HG03457 (cell line): ENCODE data around the gene ATAD3C.

Experiments used
- ATAC-seq: cut with Tn5 transposase; IDR thresholded peaks from one replicate; pipeline ENCODE4 v1.9.1; 2021; ENCODE audit warnings: moderate number of reproducible peaks; ENCODE audit not compliant: unreplicated experiment

The ATAD3C gene

DNA sequence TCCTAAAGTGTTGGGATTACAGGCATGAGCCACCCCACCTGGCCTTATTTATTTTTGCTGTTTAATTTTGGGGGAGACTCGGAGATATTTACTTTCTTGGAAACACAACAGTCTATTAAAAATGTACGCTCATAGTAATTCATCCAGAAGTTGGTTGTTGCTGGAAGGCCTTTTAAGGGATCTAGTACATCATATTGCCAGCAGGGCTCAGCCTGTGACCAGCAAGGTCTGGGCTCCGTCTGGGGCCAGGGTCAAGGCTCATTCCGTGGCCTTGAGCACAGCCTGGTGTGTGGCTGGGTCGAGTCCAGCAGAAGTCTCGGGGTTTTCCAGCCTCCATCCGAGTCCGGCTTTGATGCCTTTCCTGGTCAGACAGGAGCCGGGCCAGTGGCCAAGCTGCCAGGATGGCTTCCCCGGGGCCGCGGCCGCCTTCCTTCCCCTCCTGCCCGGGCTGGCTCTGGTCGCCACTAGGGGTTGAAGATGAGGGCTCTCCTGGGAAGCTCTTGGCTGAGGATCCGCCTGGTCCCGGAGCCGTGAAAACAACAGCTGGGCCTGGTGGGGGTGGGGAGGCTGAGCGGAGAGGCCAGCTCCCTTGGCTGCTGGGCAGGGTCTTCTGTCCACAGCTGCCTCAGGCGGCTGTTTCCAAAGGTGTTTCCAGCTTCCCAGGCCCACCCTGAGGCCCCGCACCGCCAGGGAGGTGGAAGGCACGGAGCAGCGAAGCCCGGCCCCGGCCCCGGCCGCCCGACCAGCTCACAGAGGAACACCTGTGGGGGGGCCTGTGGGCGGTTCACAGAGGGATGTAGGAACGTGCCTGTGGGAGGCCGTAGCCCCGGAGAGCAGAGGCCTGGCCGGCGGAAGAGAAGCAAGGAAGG lies 19.1 kb upstream of the ATAD3C start:
- no peak for ATAC-seq

DNA sequence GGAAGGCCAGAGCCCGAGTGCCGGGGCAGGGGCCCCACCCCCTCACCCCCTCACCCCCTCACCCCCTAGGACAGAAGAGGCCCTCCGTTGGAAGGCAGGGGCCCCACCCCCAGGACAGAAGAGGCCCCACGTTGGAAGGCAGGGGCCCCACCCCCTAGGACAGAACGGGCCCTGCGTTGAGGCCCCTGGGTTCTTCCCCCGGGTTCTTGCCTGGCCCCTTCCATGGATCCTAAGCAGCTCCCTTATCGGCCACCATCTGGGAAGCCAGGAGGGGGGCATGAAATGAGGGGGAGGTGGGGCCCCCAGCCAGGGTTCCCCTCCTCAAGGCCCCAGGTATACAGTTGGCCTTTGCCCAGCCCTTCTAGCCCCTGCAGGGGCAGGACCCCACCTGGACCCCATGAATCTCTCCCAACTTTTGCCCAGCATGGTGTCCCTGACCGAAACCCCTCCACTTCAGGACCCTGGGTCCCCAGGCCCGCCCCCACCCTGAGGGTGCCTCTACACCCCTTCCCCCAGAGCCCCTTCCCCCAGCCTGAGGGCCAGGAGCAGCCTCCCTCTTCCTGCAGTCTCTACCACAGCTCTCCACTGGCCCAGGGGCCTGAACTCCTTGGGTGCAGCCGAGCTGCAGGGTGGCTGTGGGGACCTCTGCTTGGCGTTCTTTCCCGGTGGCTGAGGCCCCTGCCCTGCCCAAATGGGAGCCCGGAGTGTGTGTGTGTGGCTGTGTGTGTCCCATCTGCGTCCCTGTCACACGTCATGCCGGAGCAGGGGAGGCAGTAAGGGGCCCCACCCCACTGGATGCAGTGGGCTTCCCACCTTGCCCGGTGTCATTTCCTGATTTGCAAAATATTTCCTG lies 18.3 kb upstream of the ATAD3C start:
- no peak for ATAC-seq

DNA sequence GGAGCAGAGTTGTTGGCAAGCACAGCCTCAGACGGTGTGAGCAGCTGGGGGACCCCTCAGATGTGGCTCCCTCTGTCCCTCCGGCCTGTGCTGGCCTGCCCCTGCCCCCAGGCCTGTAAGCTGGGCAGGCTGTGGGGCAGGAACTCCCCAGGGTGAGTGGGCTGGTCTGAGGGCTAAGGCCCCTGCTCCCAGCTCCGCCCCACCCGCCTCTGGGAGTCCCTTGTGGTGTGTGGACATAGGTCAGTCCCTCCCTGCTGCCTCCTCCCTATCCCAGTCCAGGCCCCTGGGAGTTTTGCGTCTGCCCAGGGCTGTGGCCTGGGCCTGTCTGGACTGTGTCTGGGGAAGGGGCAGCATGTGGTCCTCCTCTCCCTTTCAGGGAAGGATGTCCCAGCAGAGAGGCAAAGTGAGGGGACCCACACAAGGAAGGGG lies 17.6 kb upstream of the ATAD3C start:
- ATAC-seq, result no peak

DNA sequence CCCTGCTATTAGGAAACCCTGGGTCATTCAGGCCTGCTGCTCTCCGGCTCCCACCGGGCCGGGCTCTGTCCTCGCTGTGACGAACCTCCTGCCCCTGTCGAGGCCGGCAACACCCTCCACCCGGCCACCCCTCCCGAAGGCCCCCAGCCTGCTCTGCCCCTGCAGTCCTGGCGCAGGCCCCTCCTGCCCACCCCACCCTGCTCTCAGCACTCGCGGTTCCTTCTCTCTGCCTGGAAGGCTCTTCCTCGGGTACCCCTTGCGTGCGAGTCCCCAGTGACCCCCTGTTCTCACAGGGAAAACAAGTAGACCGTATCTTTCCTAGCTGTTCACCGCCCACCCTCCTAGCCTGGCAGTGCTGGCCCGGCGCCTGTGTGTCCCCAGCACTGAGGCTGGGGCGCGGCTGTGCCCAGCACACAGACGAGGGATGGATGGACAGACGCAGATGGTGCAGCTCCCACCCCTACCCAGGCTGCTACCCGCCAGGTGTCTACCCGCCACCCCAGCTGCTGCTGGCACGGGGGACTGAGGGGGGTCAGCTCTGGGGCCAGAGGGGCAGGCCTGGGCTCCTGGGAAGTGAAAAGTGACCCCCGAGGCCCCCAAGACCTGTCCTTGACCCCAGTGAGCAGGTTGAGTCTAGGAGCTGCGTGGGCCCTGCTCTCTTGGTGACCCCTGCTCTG lies 17.1 kb upstream of the ATAD3C start:
- ATAC-seq, result no peak

DNA sequence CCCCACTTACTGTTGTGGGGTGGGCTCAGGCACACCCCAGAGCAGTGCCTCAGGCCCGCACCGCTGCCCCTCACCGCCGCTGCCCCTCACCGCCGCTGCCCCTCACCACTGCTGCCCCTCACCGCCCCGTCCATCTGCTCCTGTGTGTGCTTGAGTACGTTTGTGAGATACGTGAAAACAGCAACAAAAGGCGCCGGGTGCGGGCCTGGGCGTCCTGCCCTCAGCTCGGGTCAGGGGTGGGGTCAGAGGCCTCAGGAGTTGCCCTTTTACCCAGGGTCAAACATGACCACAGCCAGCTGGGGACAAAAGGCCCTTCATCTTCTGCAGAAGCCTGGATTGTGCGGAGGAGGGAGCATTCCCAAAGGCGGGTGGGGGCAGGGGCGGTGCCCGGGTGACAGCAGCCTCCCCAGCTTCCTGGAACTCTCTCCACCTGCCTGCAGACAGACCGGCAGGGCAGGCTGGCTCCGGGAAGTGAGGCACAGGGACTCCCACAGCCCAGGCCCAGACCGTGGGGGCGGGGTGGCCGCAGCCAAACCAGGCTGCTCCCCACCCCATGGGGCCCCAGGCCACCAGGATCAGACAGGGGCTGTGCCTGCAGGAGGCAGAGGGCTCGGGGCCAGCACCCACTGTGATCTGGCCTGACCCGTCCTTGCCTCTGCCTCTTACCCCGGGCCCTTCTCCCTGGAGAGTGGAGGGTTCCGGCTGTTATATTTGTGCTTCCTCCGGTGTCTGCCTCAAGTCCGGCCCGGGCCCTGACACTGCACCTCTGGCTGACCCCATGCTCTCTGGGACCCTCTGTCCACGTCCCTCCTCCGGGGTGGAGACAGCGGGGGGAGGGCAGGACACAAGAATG lies 16.3 kb upstream of the ATAD3C start:
- ATAC-seq, result no peak

DNA sequence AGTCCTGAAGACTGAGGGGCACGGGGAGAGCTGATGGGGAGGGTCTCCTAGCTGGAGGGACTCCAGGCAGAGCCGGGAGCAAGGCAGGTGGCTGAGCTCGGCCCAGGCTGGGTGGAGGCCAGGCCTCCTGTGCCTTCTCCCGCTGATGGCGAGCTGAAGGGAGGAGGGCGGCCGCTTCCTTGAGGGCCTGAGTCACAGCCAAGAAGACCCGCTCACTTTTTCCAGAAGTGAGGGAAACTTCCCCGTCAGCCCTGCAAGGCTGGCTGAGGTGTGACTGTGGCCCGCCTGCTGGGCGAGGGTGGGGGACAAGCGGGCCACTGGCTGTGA lies 15.7 kb upstream of the ATAD3C start:
- no peak for ATAC-seq

DNA sequence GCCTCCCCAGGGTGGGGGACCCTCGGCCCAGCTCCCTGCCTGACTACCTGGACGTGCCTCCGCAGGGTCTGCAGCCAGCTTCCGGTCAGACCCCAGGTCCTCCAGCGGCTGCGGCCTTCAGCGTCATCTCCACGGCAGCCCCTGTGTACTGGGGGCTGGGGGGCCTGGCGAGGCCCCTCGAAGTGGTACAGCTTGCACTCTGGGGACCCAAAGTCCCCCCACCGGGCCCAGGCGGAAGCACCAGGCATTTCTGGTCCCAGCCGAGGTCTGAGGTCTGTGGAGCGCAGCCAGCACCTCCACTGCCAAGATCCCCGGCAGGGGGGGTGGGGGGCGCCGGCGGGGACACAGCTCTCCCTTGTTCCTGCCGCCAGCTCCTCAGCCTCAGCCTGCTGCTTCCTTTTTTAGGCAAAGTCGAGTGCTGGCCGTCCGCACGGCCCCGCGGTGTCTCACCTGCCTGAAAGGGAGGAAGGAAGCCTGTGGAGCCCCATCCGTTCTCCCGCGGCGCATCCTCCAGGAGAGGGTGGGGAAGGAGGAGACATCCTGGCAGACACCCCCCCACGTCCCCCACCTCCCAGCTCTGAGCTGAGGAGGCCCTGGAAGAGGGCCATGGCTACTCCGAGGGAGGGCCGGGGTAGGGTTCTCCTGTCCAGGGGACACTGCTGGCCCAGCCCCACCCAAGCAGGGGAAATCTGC lies 15.2 kb upstream of the ATAD3C start:
- no peak for ATAC-seq

DNA sequence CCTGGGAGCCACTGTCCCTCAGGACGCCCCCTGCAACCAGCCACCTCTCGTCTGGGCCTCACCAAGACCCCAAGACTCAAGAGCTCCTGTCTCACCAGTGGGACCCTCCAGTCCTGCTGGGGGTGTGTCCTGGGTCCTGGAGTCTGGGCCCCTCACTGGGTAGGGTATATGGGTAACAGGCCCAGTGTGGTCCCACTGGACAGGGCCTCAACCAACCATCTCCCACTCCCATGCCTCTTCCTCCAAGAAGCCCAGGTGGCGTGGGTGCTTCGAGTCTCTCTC lies 14.7 kb upstream of the ATAD3C start:
- no peak for ATAC-seq

DNA sequence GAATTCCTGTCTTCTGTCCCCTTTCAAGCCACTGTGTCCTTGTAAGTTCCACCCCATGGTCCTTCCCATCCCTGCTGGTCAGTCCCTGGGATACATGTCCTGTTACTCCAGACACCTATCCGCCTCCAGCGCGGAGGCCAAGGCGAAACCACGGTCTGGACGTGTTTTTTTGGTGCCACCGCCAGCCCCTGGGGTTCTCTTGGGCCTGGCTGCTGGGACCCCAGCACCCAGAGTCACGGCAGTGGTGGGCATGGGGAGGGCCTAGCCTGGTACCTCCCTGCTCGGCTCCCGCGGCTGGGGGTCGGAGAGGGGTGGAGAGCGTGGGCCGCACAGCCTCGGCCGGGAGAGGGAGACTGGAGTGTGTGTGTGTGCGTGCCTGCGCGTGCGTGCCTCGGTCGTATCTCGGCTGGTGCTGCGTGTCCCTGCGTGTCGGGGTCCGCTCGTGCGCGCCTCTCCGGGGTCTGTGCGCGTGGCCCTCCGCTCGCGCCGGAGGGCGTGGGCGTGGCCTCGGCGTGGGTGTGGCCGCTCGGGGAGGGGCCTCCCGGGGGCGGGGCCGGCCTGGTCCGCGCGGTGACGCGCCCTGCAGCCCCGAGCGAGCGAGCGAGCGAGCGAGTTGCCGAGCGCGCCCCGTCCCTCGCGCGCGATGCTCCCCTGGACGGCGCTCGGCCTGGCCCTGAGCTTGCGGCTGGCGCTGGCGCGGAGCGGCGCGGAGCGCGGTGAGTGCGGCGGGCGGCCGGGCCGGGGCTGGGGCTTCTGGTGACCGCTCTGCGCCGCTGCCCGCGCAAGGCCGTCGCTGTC lies 14.2 kb upstream of the ATAD3C start, which contains the start of gene VWA1:
Gene VWA1, plus strand, starts transcription at position 585 of the 798 bp plus-strand sequence. Its CDS starts 59 bp downstream, at position 644.
- no peak for ATAC-seq

DNA sequence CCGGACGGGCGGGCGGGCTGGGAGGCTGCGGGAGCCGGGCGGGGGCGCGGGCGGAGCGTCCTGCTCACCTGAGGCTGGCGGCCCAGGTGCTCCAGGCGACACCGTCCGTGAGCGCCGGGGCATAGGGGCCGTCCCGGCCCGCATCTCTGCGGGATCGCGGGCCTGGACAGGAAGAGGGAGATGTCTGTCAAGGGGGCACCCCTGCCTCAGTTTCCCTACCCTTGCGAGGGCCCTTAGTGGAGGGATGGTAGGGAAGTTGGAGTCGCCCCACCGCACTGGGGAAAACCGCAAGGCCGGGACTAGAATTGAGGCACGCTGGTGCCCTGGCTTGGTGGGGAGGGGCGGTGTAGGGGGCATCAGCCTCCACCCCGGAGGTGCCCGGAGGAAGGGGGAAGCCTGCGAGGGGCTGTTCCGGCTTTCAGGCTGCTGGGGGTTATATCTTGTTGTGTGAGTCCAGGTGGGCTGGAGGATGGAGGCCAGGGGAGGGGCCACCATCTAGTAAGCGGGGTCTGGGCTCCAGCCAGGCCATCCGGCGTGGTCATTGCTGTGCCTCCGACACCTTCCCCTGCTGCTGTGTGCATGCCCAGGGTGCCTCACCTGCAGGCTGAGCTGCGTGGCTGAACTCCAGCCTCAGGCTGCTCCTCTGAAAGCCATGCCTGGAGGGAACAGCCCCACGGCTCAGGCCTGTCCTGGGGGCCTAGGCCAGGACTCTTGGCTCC lies 13.4 kb upstream of the ATAD3C start:
- ATAC-seq, result no peak

DNA sequence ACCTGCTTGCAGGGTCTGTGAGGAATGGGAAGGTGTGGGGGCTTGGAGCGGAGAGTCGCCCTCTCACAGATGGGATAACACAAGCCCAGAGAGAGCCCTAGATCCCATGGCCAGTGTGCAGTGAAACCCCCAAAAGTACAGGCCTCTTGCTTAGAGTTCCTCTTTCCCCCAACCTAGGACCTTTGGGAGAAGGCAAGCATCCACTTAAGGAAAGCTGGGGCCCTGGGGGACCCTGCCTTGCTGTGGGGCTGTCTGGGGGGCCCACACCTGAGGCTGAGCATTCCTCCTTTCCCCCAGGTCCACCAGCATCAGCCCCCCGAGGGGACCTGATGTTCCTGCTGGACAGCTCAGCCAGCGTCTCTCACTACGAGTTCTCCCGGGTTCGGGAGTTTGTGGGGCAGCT lies 12.9 kb upstream of the ATAD3C start:
- no peak for ATAC-seq

DNA sequence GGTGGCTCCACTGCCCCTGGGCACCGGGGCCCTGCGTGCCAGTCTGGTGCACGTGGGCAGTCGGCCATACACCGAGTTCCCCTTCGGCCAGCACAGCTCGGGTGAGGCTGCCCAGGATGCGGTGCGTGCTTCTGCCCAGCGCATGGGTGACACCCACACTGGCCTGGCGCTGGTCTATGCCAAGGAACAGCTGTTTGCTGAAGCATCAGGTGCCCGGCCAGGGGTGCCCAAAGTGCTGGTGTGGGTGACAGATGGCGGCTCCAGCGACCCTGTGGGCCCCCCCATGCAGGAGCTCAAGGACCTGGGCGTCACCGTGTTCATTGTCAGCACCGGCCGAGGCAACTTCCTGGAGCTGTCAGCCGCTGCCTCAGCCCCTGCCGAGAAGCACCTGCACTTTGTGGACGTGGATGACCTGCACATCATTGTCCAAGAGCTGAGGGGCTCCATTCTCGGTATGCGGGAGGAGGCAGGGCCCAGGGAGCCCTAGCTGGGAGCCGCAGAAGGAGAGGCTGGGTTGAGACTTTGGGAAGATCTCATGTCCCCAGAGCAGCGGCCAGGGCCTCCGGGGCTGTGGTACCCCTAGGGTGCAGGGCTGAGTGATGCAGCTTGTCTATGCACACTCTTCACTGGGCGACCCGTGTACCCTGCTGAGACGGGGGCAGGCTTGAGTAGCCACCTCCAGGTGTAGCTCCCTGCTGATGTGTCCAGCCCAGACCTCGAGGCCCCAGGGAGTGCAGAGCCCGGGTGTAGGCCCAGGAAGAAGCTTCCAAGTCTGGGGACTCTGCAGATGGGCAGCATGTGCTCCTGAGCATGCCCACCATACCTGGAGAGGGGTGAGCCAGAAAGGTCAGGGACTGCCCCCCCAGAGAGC lies 12.2 kb upstream of the ATAD3C start:
- no peak for ATAC-seq

DNA sequence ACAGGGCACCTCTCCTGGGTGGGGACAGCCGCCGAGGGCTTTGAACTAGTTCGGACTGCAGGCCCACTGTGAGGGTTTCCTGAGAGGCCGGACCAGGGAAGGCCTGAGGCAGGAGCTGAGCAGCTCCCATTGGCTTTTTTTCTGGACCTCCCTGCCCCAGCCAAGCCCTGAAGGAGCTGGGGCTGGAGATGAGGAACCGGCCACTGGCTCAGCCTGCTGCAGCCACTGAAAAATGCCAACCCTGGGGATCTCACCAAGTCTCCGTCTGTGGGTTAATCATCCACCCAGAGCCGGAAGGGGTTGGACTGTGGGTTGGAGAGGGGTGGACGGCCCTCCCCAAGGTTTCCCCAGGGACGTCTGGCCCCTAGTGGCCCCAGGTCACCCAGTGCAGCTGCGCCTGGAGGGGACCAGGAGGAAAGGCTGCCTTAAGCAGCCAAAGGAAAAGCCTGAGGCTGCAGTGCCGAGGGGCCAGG lies 11.5 kb upstream of the ATAD3C start:
- no peak for ATAC-seq

DNA sequence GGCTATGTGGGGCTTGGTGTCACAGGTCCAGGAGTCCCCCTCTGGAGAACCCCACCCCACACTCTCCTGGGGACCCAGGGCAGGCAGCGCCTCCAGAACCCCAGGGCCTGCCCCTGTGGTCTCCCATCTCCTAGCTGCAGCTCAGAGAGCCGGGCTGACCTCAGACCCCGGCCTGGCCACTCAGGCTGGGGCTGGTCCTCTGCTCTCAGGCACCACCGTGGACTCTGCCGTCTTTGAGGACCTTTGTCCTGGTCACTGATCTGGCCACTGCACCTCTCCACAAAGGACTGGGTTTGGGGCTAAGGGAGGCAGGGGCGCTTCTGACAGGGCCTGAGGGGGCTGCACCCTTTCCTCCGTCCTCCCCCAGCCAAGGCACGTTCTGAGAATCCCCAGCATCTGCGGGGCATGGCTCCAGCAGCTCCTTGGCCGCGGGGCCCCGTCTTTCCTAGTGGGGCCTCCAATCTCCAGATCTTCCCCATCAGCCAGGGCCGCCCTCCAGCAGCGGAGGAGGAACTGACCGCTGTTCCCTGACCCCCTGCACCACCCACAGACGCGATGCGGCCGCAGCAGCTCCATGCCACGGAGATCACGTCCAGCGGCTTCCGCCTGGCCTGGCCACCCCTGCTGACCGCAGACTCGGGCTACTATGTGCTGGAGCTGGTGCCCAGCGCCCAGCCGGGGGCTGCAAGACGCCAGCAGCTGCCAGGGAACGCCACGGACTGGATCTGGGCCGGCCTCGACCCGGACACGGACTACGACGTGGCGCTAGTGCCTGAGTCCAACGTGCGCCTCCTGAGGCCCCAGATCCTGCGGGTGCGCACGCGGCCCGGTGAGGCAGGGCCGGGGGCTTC lies 10.7 kb upstream of the ATAD3C start:
- no peak for ATAC-seq

DNA sequence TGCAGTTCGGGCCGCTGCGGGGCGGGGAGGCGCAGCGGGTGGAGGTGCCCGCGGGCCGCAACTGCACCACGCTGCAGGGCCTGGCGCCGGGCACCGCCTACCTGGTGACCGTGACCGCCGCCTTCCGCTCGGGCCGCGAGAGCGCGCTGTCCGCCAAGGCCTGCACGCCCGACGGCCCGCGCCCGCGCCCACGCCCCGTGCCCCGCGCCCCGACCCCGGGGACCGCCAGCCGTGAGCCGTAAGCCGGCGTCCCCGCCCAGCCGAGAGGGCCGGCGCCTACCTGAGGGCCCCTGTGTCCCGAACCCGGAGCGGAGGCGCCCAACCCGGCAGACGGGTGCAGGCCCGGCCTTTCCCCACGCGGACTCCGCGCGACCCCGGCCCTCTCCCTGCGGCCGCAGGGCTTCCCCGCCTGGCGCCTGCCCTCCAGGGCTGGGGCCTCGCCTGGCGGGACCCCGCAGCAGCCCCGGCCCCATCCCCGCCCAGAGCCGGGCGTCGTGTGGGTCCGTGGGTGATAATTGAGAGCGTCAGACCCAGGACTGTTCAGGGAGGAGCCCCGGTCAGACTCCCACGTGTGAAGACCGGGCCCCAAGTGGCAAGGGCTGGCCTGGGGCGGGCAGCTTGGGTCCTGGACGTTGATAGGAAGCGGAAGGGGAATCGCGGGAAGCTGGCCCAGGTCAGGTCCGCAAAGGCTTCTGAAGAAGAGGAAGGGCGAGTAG lies 9.8 kb upstream of the ATAD3C start:
- no peak for ATAC-seq
